ENCODE data around the gene DIAPH1.

DNA sequence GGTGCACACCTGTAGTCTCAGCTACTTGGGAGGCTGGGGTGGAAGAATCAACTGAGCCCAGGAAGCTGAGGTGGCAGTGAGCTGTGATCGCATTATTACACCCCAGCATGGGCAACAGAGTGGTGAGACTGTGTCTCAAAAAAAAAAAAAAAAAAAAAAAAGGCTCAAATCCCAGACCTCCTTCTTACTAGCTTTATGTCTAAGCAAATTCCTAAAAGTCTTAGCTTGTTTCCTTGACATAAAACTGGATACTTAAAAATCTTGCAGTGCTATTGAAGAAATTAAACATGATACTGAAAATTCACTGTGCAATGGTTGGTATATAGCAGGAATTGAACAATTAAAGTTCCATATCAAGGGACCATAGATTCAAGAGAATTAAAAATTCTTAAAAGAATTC is 84.9 kb downstream of the DIAPH1 start:
- no peak for TF ChIP-seq POLR2A (IDR thresholded peaks at IDR 0.05)
- TF ChIP-seq, protein P1, sequence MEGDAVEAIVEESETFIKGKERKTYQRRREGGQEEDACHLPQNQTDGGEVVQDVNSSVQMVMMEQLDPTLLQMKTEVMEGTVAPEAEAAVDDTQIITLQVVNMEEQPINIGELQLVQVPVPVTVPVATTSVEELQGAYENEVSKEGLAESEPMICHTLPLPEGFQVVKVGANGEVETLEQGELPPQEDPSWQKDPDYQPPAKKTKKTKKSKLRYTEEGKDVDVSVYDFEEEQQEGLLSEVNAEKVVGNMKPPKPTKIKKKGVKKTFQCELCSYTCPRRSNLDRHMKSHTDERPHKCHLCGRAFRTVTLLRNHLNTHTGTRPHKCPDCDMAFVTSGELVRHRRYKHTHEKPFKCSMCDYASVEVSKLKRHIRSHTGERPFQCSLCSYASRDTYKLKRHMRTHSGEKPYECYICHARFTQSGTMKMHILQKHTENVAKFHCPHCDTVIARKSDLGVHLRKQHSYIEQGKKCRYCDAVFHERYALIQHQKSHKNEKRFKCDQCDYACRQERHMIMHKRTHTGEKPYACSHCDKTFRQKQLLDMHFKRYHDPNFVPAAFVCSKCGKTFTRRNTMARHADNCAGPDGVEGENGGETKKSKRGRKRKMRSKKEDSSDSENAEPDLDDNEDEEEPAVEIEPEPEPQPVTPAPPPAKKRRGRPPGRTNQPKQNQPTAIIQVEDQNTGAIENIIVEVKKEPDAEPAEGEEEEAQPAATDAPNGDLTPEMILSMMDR (IDR thresholded peaks at IDR 0.05) = no peak

All from prostate gland (tissue), 2 donors.